H1 (cell line): ENCODE results near the gene NPIPA5. TPM values are rescaled to one million over a fixed set of nuclear protein-coding genes. Genes with fewer than 3 reads are reported as not detected.
"Not testable (repeated sequence)": the region's sequence is repeated elsewhere in the genome, so short reads cannot be mapped to it uniquely, and the experiment has no call there.

Source experiments
- CTCF ChIA-PET: fragments of 300-600 bp; sonication (Branson Sonifier 250); formaldehyde crosslinking; loops from one replicate; lab custom pipeline; 2021; ENCODE audit not compliant: partially characterized antibody; lab: Charles Lee
- POLR2A ChIA-PET: fragments of 300-600 bp; sonication (Branson Sonifier 250); formaldehyde crosslinking; loops from one replicate; lab custom pipeline; 2021; ENCODE audit warnings: inconsistent platforms; ENCODE audit not compliant: partially characterized antibody; lab: Charles Lee
- DNase-seq, 2 experiments: peaks; one replicate each; pipeline versions ENCODE4 v3.0.0 to v3.0.0-alpha.2; 2010 to 2022; ENCODE audit warnings: low spot score in 2 of 2, low read depth in 1 of 2, mixed read lengths in 1 of 2
- FAIRE-seq: peaks from 2 replicates; lab custom pipeline; 2011; peaks lifted over from hg19 to GRCh38; lab: Jason Lieb, UNC
- H2AFZ ChIP-seq: 2 replicates; pipeline ENCODE4 v1.8.1; 2012; ENCODE audit warnings: low read length, inconsistent platforms
- H2AK5ac ChIP-seq: 2 replicates; pipeline ENCODE4 v1.6.1; 2013; ENCODE audit warnings: low read depth, low read length
- H2BK120ac ChIP-seq: replicated peaks from 2 replicates; pipeline ENCODE3; 2013; ENCODE audit warnings: low read depth, low read length, inconsistent platforms
- H2BK12ac ChIP-seq: 2 replicates; pipeline ENCODE4 v1.6.1; 2013; ENCODE audit warnings: low read depth, low read length
- H2BK15ac ChIP-seq: 2 replicates; pipeline ENCODE4 v1.6.1; 2013; ENCODE audit warnings: low read length
- H2BK20ac ChIP-seq: 2 replicates; pipeline ENCODE4 v1.6.1; 2013; ENCODE audit warnings: low read length
- H2BK5ac ChIP-seq: 2 replicates; pipeline ENCODE4 v1.6.1; 2013; ENCODE audit warnings: low read depth, low read length
- H3K14ac ChIP-seq: 2 replicates; pipeline ENCODE4 v1.6.1; 2013; ENCODE audit warnings: inconsistent platforms; ENCODE audit not compliant: insufficient read length
- H3K18ac ChIP-seq: 2 replicates; pipeline ENCODE4 v1.6.1; 2013; ENCODE audit warnings: low read length; ENCODE audit errors: extremely low read depth
- H3K23ac ChIP-seq: 2 replicates; pipeline ENCODE4 v1.6.1; 2013; ENCODE audit warnings: inconsistent platforms; ENCODE audit not compliant: insufficient read length
- H3K23me2 ChIP-seq: 2 replicates; pipeline ENCODE4 v1.6.1; 2013; ENCODE audit warnings: low read depth, low read length
- H3K27ac ChIP-seq: 2 replicates; pipeline ENCODE4 v1.6.1; 2011; ENCODE audit warnings: low read depth, low read length, inconsistent platforms
- H3K27me3 ChIP-seq, 4 experiments: replicated peaks in 1 of 4; 1 replicate in 1 of 4; 2 replicates in 3 of 4; pipeline versions ENCODE4 v1.6.1 to v1.8.1; 2011 to 2013; ENCODE audit warnings: low read length in 3 of 4, mild to moderate bottlenecking in 3 of 4, inconsistent platforms in 2 of 4, mixed read lengths in 2 of 4, moderate library complexity in 1 of 4; ENCODE audit not compliant: control insufficient read depth in 3 of 4, insufficient read depth in 3 of 4; ENCODE audit errors: extremely low read depth in 1 of 4
- H3K36me3 ChIP-seq, 4 experiments: 2 replicates each; pipeline versions ENCODE4 v1.6.1 to v1.8.1; 2011 to 2013; ENCODE audit warnings: mild to moderate bottlenecking in 4 of 4, low read length in 3 of 4, moderate library complexity in 2 of 4, control low read depth in 1 of 4, inconsistent platforms in 1 of 4; ENCODE audit not compliant: insufficient read depth in 4 of 4, control insufficient read depth in 2 of 4
- H3K4ac ChIP-seq: replicated peaks from 2 replicates; pipeline ENCODE3; 2013; ENCODE audit warnings: low read length, low read depth, mixed read lengths, inconsistent platforms; ENCODE audit not compliant: insufficient read length
- H3K4me1 ChIP-seq, 4 experiments: replicated peaks in 1 of 4; 1 replicate in 1 of 4; 2 replicates in 3 of 4; pipeline versions ENCODE4 v1.6.1 to v1.8.1; 2011 to 2013; ENCODE audit warnings: low read length in 3 of 4, inconsistent platforms in 2 of 4, mixed read lengths in 1 of 4; ENCODE audit not compliant: insufficient read depth in 4 of 4, control insufficient read depth in 3 of 4
- H3K4me2 ChIP-seq, 2 experiments: 2 replicates each; pipeline versions ENCODE4 v1.6.1 to v1.8.1; 2011 to 2013; ENCODE audit warnings: low read depth in 2 of 2, low read length in 2 of 2, control low read depth in 1 of 2, inconsistent platforms in 1 of 2, mild to moderate bottlenecking in 1 of 2; ENCODE audit not compliant: insufficient read depth in 1 of 2
- H3K4me3 ChIP-seq, 4 experiments: fragments of 200-600, 300-600 bp in 1 of 4; sonication (generic), shearing (Covaris generic), sonication (Bioruptor Twin) in 1 of 4; 2 replicates each; pipeline versions ENCODE4 v1.5.1 to v1.8.1; 2011 to 2016; ENCODE audit warnings: low read length in 4 of 4, low read depth in 3 of 4, control low read depth in 2 of 4, inconsistent platforms in 2 of 4, mild to moderate bottlenecking in 2 of 4, mixed read lengths in 1 of 4, moderate library complexity in 1 of 4; ENCODE audit not compliant: insufficient read depth in 2 of 4; ENCODE audit errors: extremely low read depth in 1 of 4
- H3K56ac ChIP-seq: replicated peaks from 2 replicates; pipeline ENCODE3; 2013; ENCODE audit warnings: low read depth, mild to moderate bottlenecking, mixed read lengths, low read length, inconsistent platforms; ENCODE audit not compliant: insufficient read length
- H3K79me1 ChIP-seq: 2 replicates; pipeline ENCODE4 v1.6.1; 2013; ENCODE audit warnings: low read depth, low read length, control low read depth
- H3K79me2 ChIP-seq, 2 experiments: 2 replicates each; pipeline versions ENCODE4 v1.6.1 to v1.8.1; 2012 to 2013; ENCODE audit warnings: low read length in 2 of 2, mild to moderate bottlenecking in 2 of 2, inconsistent platforms in 1 of 2; ENCODE audit not compliant: insufficient read depth in 2 of 2, control insufficient read depth in 1 of 2
- H3K9ac ChIP-seq, 4 experiments: replicated peaks in 1 of 4; 1 replicate in 1 of 4; 2 replicates in 3 of 4; pipeline versions ENCODE4 v1.6.1 to v1.8.1; 2011 to 2013; ENCODE audit warnings: low read depth in 3 of 4, low read length in 3 of 4, control low read depth in 2 of 4, mild to moderate bottlenecking in 2 of 4, moderate library complexity in 2 of 4, inconsistent platforms in 1 of 4; ENCODE audit errors: extremely low read depth in 1 of 4
- H3K9me3 ChIP-seq, 2 experiments: 2 replicates each; pipeline versions ENCODE4 v1.6.1 to v1.8.1; 2012 to 2013; ENCODE audit warnings: mild to moderate bottlenecking in 2 of 2, moderate library complexity in 2 of 2, control low read depth in 1 of 2, inconsistent platforms in 1 of 2, low read depth in 1 of 2, low read length in 1 of 2, mixed read lengths in 1 of 2; ENCODE audit not compliant: insufficient read depth in 2 of 2
- H4K20me1 ChIP-seq, 2 experiments: replicated peaks in 1 of 2; 2 replicates each; pipeline versions ENCODE3 to v1.8.1; 2011 to 2013; ENCODE audit warnings: inconsistent platforms in 2 of 2, low read length in 2 of 2, mild to moderate bottlenecking in 1 of 2; ENCODE audit not compliant: insufficient read depth in 2 of 2, control insufficient read depth in 1 of 2
- H4K5ac ChIP-seq: 2 replicates; pipeline ENCODE4 v1.6.1; 2013; ENCODE audit warnings: low read length, low read depth, mixed read lengths, inconsistent platforms; ENCODE audit not compliant: insufficient read length
- H4K8ac ChIP-seq: 2 replicates; pipeline ENCODE4 v1.8.0; 2013; ENCODE audit warnings: mild to moderate bottlenecking, moderate library complexity, low read length, inconsistent platforms; ENCODE audit not compliant: insufficient read depth; ENCODE audit errors: extremely low read depth
- H4K91ac ChIP-seq: replicated peaks from 2 replicates; pipeline ENCODE3; 2013; ENCODE audit warnings: low read length, mixed read lengths, inconsistent platforms; ENCODE audit not compliant: insufficient read length
- WGBS, 2 experiments: shearing (Covaris generic) in 1 of 2; methylation state at CpG; one replicate each; pipeline versions ENCODE4 v1.1.6 to v1.1.7; 2013 to 2015; ENCODE audit warnings: low lambda C conversion rate in 2 of 2, mixed read lengths in 2 of 2, inconsistent platforms in 1 of 2, low coverage in 1 of 2, missing lambda C conversion rate in 1 of 2; ENCODE audit not compliant: insufficient replicate concordance in 2 of 2, insufficient coverage in 1 of 2, insufficient read length in 1 of 2; ENCODE audit errors: extremely low coverage in 1 of 2, missing lambda C conversion rate in 1 of 2; 5-methylcytosine and 5-hydroxymethylcytosine counted together
- polyA plus RNA-seq, 7 experiments: library from polyadenylated mRNA; depleted of rRNA in 3 of 7; stranded (reverse) in 5 of 7; unstranded in 2 of 7; fragments of >200 nt in 5 of 7; fragments of 200-250 nt in 2 of 7; gene quantifications; 1 replicate in 5 of 7; 2 replicates in 1 of 7; 4 replicates in 1 of 7; pipeline versions ENCODE4 v1.2.1 to v1.2.3, GENCODE V29; 2011 to 2013; ENCODE audit warnings: missing spikeins in 2 of 7, mixed read lengths in 2 of 7
- total RNA-seq: library from RNA; stranded (reverse); fragmentation: NEBNext Ultra II Directional; extraction: Animal tissue kit (Norgen Biotek cat#: 25700); gene quantifications from 2 replicates; pipeline ENCODE4 v1.2.1, GENCODE V29; 2021

Gene NPIPA5
- total and polyA plus RNA-seq, 2 of the 8 experiments (the other 6 are each of a cell fraction or from before 2014, with no cell fraction given) = 0.61 to 4.1 TPM

DNA sequence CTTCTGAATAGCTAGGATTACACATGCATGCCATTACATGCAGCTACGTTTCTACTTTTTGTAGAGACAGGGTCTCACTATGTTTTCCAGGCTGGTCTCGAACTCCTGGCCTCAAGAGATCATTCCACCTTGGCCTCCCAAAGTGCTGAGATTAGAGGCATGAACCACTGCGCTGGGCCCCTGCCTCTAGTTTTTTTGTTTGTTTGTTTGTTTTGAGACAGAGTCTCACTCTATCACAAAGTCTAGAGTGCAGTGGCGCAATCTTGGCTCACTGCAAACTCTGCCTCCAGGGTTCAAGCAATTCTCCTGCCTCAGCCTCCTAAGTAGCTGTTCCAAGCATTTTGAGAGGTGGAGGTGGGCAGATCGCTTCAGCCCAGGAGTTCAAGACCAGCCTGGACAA lies 43.6 kb upstream of the NPIPA5 start:
- H3K4me1 ChIP-seq, H2AK5ac ChIP-seq, H3K18ac ChIP-seq, H4K5ac ChIP-seq, H3K23ac ChIP-seq, FAIRE-seq, H4K20me1 ChIP-seq, DNase-seq, H3K36me3 ChIP-seq, POLR2A ChIA-PET, H4K91ac ChIP-seq, H2AFZ ChIP-seq, H3K4me3 ChIP-seq, H3K79me1 ChIP-seq, H2BK15ac ChIP-seq, H3K23me2 ChIP-seq, H2BK20ac ChIP-seq, H3K4ac ChIP-seq, H3K9ac ChIP-seq, H3K27ac ChIP-seq, H3K9me3 ChIP-seq, CTCF ChIA-PET, H3K4me2 ChIP-seq, H3K56ac ChIP-seq, H4K8ac ChIP-seq, H3K14ac ChIP-seq, H2BK12ac ChIP-seq, H2BK120ac ChIP-seq, H2BK5ac ChIP-seq, H3K27me3 ChIP-seq, H3K79me2 ChIP-seq: not testable (repeated sequence)
- WGBS, 2 experiments = 85% methylated on average over 5 of the region's 5 CpGs; no CpG with 5 or more reads in 1 of the 2 experiments
